Activated naive CD8-positive, alpha-beta T cell treated with anti-CD3 and anti-CD28 coated beads, Interleukin-2, amount 10 ng/mL, durations not matched to agents 7 days and 5 days (primary cell): ENCODE measurements around the gene NEDD4L. TPM values are rescaled to one million over a fixed set of nuclear protein-coding genes. Genes with fewer than 3 reads are reported as not detected.
"Not testable (repeated sequence)": the region's sequence is repeated elsewhere in the genome, so short reads cannot be mapped to it uniquely, and the experiment has no call there.

ENCODE experiments used
- ATAC-seq: fragments of 150-1000 bp; cut with Tn5 transposase; one replicate; pipeline ENCODE4 v1.10.0; 2021; ENCODE audit warnings: low read depth, moderate library complexity
- POLR2A ChIA-PET: fragments of 350-600 bp; sonication (Branson Sonifier 250); formaldehyde crosslinking; loops from one replicate; lab custom pipeline; 2021; ENCODE audit warnings: antibody characterized with exemption; lab: Charles Lee
- DNase-seq: peaks from one replicate; pipeline ENCODE4 v3.0.0; 2021
- H3K27ac Mint-ChIP-seq: one replicate; pipeline ENCODE4 v1.8.0; 2022; ENCODE audit warnings: mild to moderate bottlenecking, mixed read lengths
- H3K27me3 Mint-ChIP-seq: one replicate; pipeline ENCODE4 v1.8.0; 2022; ENCODE audit warnings: mild to moderate bottlenecking, moderate library complexity, mixed read lengths
- H3K36me3 Mint-ChIP-seq: one replicate; pipeline ENCODE4 v1.8.0; 2021; ENCODE audit warnings: mild to moderate bottlenecking, mixed read lengths
- H3K4me1 Mint-ChIP-seq: one replicate; pipeline ENCODE4 v1.8.0; 2021; ENCODE audit warnings: mixed read lengths
- H3K4me3 Mint-ChIP-seq: one replicate; pipeline ENCODE4 v1.8.0; 2022; ENCODE audit warnings: mild to moderate bottlenecking, moderate library complexity, mixed read lengths
- H3K9me3 Mint-ChIP-seq: one replicate; pipeline ENCODE4 v1.8.0; 2021; ENCODE audit warnings: mixed read lengths
- total RNA-seq, 2 experiments: library from RNA; stranded (reverse); gene quantifications; one replicate each; pipeline ENCODE4 v1.2.3, GENCODE V29; 2021

NEDD4L gene
- total RNA-seq, 2 experiments from 2014 or later = 4.4 to 7.4 TPM

DNA sequence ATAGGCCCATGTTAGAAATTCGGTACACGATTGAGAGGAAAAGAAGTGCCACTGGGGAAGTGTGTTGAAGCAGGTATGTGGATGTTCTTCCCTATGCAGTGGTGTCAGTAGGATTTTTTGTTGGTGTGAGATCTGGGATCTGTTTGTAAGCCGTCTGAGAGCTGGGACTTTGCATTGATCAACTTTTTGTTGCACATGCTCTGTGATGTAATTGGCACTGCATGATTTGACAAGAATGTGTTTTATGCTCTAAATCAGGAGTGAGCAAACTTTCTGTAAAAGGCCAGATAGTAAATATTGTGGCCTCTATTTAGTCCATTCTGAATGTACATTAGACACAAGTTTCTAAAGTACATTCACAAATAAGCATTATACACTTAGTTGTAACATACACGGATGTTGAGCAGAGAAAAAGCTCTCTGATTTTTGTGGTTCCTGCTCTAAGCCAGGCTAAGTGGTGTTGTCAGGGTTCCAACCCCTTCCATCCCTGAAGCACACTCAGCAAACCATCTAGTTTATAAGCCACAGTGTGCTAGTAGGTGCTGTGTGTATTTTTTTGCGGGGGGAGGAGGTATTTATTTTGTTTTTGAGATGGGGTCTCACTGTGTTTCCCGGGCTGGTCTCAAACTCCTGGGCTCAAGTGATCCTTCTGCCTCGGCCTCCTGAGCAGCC lies 235.6 kb downstream of the NEDD4L start:
- H3K27me3 Mint-ChIP-seq = peaks cover under 1% of the 10 kb centered on the region
- H3K4me1 Mint-ChIP-seq = no peaks in the 10 kb centered on the region
- no peak overlapping the region for H3K4me3 Mint-ChIP-seq
- no peaks in the 10 kb centered on the region for H3K9me3 Mint-ChIP-seq
- POLR2A ChIA-PET = no interaction called here
- H3K27ac Mint-ChIP-seq = no peak overlapping the region
- no peak for ATAC-seq
- H3K36me3 Mint-ChIP-seq = no peaks in the 10 kb centered on the region
- no peak for DNase-seq

DNA sequence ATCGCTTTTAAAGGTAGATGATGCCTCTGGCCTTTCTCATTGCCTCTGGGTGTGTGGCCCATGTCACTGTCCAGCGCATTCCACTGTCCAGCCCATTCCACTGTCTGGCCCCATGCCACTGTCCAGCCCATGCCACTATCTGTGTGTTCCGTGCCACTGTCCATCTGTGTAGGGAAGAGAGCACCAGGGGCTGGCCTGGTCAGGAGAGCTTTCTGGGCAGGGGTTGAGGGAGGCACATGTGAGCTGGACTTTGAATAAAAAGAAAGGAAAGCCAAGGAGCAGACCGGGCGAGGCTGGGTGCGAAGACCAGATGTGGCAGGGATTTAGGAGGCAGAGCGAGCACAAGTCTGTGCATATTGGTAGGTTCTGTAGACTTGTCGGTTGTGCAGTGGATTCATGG lies 236.2 kb downstream of the NEDD4L start:
- H3K27me3 Mint-ChIP-seq = peaks cover 3% of the 10 kb centered on the region
- no peak for DNase-seq
- H3K9me3 Mint-ChIP-seq = no peaks in the 10 kb centered on the region
- no peak overlapping the region for H3K4me3 Mint-ChIP-seq
- H3K4me1 Mint-ChIP-seq = no peaks in the 10 kb centered on the region
- no peak overlapping the region for H3K27ac Mint-ChIP-seq
- no peaks in the 10 kb centered on the region for H3K36me3 Mint-ChIP-seq
- POLR2A ChIA-PET = no interaction called here
- no peak for ATAC-seq

DNA sequence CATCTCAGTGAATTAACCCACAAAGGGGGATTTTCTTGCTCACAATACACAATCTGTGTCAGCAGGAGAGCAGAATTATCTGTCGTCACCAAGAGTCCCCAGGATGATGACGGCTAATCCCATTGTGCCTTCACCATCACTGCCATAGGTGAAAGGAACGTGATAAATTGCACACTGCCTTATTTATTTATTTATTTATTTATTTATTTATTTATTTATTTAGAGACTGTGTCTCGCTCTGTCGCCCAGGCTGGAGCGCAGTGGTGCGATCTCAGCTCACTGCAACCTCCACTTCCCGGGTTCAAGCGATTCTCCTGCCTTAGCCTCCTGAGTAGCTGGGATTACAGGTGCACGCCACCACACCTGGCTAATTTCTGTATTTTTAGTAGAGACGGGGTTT lies 238.8 kb downstream of the NEDD4L start:
- H3K4me3 Mint-ChIP-seq, POLR2A ChIA-PET, H3K9me3 Mint-ChIP-seq, H3K27ac Mint-ChIP-seq, ATAC-seq, H3K4me1 Mint-ChIP-seq, H3K27me3 Mint-ChIP-seq, DNase-seq, H3K36me3 Mint-ChIP-seq: not testable (repeated sequence)

DNA sequence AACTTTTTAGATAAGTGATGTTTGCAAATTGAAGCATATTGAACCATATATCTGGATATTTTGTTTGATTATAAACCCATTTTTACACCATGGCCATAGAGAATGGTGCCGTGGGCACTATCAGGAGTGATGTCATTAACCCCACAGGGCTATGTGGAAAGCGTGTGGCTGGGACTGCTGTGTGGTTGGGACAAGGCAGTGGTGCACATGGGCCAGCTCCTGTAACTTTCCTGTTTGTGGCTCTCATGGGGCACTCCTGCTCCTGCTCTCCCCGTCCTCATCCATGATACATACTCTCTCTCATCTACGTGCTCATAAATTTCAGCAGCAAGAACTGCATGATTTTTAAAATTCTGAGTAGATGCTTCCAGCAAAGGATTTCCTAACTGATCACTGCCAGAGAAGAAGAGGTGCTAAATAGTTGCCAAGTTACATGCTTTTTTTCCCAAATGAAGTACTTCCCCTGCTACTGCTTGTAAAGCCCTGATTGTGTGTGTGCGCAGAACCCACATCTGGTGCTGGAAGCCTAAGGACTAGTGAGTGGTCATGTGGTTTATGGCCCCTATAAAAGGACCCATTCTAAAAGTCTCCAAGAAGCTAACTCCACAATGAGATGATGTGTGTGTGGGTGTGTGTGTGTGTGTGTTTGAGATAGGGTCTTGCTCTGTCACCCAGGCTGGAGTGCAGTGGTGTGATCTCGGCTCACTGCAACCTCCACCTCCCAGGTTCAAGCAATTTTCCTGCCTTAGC lies 240.8 kb downstream of the NEDD4L start:
- H3K4me1 Mint-ChIP-seq = peaks cover 3% of the 10 kb centered on the region
- POLR2A ChIA-PET = interaction anchor here (0.7 kb wide), 1 partner anchor 407 kb away, joined by 3 read pairs; no protein-coding TSS in a partner anchor
- H3K36me3 Mint-ChIP-seq = no peaks in the 10 kb centered on the region
- ATAC-seq = no peak
- DNase-seq = no peak
- peaks cover 5% of the 10 kb centered on the region for H3K27me3 Mint-ChIP-seq
- no peak overlapping the region for H3K4me3 Mint-ChIP-seq
- H3K9me3 Mint-ChIP-seq = no peaks in the 10 kb centered on the region
- no peak overlapping the region for H3K27ac Mint-ChIP-seq

DNA sequence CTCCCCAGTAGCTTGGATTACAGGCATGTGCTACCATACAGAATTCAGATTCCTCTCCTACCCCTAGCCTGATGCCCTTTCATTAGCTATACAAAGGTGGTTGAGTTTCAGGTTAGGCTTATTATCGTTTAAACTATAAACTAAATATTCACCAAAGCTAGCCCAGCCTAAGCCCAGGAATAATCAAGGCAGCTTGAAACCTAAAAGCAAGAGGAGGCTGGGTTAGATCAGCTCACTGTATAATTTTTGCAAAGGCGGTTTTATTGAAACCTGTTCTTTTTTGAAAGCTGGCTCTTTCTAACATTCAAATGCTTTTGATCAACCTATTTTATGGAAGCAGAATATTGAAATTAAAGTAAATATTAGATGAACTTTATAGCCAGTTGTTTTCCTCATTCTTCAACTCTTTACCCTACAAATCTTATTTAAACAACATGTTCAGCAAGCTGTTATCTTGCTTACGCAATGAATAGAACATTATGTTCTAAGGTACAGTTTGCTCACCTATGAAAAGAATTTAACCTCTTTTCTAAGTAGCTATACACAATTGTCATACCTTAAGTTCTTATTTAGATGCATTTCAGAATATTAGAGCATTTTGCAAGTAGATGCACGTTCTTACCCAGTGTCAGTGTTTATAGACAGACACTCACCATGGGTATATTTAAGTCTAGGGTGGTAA lies 241.6 kb downstream of the NEDD4L start:
- H3K4me1 Mint-ChIP-seq = peaks cover 3% of the 10 kb centered on the region
- H3K27ac Mint-ChIP-seq = no peak overlapping the region
- peaks cover 5% of the 10 kb centered on the region for H3K27me3 Mint-ChIP-seq
- no peak overlapping the region for H3K4me3 Mint-ChIP-seq
- DNase-seq (no peak), ATAC-seq (no peak)
- POLR2A ChIA-PET = interaction anchor here (0.7 kb wide), 1 partner anchor 406 kb away, joined by 3 read pairs; no protein-coding TSS in a partner anchor
- no peaks in the 10 kb centered on the region for H3K36me3 Mint-ChIP-seq
- H3K9me3 Mint-ChIP-seq = no peaks in the 10 kb centered on the region

DNA sequence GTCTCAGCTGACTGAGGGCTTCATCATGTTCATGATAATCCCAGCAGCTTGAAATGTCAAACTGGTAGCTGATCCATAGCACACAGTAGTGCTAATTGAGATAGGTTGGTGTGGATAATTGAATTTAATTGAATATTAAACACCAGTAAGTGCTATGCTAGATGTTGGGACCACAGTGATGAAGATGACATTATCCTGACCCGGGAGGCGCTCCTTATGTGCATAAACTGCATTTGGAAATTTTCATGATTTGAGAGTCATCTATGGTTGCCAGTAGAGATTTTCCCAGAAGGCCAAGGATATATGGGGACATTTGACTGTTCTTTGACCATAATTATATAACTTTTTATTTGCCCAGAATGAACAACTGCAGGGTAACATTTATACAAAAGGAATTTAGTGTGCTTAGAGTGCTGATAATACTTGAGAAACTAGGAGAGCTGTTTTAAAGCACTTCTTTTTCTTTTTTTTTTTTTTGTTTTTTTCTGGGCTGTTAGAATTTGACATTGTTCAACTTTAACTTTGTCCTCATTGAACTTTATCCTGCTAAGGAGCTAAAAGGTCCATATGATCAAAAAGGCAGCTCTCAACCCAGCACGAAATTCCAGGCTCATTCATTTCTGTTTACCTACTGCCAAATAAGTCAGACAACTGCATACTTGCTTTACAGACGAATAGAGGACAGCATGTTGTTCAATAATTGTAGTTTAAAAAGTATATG lies 242.8 kb downstream of the NEDD4L start:
- Mint-ChIP-seq H3K36me3 (no peaks in the 10 kb centered on the region), H3K27me3 (peaks cover 5% of the 10 kb centered on the region), H3K4me3 (no peak overlapping the region), H3K4me1 (peaks cover 3% of the 10 kb centered on the region), H3K9me3 (no peaks in the 10 kb centered on the region), H3K27ac (no peak overlapping the region)
- ATAC-seq (no peak), DNase-seq (no peak)
- POLR2A ChIA-PET = no interaction called here

DNA sequence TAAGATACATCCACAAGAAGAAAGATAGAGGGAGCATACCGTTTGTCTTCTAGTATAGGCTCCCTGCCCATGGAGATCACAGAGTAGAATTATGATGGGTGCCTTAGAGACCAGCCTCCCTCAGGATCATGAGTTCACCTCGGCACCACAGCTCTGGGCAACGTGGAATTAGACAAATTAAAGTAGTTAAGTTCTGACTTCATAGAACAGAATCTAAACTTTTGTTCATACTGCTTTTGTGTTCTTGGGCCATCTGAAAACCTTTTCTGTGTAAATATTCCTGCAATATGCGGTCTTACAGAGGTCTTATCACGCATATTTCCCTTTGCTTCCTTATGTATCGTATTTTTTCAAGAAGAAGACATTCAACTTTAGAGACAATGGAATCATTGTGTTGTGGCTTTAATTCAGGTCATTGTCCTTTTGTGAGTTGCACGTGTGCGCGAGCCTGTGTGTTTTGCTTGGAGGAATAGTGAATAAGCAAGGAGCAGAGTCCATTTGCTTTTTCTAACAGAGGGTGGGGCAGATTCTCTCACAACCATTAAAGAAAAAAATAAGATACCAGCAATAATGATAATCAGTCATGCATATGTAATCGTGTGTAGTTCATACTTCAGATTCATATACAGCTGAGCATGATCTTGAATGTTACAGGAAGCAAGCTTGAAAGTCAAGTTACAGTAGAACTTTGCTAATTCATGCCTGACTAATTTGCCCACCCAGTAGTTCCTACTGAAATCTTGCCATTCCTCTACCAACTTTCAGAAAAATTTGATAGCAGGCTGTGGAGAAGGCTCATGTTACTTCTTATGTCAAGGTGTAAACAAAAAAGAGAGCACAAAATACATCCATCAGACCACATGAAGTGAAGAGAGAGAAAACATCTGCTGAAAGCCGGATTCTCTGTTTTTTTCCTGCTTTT lies 243.6 kb downstream of the NEDD4L start:
- Mint-ChIP-seq H3K9me3 (no peaks in the 10 kb centered on the region), H3K27me3 (peaks cover 5% of the 10 kb centered on the region), H3K36me3 (no peaks in the 10 kb centered on the region), H3K4me1 (peaks cover 3% of the 10 kb centered on the region), H3K27ac (no peak overlapping the region), H3K4me3 (no peak overlapping the region)
- POLR2A ChIA-PET = no interaction called here
- DNase-seq (no peak), ATAC-seq (no peak)

DNA sequence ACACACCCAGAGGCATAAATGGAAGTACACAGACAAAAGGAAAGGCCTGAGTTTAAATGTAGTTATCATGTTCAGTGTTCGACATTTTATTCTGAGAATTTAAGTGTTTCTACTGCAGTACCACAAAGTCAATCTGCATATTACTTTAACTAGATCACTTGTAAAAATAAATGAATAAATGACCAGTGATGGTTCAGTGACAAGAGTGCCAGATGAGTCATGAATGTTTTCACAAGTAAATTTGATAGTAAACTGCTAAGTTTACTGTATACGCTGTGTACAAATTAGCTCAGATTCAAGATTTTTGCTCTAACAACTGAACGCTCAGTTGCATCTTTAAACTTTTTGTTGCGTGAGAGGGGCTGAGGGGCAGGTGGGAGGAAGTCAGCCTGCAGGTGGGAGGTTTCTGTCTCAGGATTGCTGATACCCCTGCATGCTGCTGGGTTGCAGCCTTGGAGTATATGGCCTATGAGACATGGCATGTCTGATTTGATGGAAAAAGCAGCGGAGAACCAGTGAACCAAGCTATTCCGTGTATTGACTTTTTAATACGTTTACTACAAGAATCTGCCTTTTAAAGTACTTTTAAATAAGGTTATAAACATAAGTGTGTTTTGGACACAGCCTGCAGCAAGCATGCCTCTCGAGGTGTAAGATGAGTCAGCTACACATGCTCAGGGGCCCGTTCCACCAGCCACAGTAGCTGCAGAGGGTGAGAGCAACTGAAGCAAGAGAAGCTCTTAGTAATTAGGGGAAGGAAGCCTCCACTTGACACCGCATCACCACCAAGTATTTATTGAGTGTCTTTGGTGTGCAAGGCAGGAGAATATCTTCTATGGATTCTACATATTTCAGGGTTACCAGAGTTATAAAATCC lies 245.1 kb downstream of the NEDD4L start:
- H3K4me3 Mint-ChIP-seq = no peak overlapping the region
- H3K9me3 Mint-ChIP-seq = no peaks in the 10 kb centered on the region
- peaks cover 5% of the 10 kb centered on the region for H3K27me3 Mint-ChIP-seq
- ATAC-seq (no peak), DNase-seq (no peak)
- H3K4me1 Mint-ChIP-seq = peaks cover 3% of the 10 kb centered on the region
- H3K36me3 Mint-ChIP-seq = no peaks in the 10 kb centered on the region
- POLR2A ChIA-PET = no interaction called here
- H3K27ac Mint-ChIP-seq = no peak overlapping the region

DNA sequence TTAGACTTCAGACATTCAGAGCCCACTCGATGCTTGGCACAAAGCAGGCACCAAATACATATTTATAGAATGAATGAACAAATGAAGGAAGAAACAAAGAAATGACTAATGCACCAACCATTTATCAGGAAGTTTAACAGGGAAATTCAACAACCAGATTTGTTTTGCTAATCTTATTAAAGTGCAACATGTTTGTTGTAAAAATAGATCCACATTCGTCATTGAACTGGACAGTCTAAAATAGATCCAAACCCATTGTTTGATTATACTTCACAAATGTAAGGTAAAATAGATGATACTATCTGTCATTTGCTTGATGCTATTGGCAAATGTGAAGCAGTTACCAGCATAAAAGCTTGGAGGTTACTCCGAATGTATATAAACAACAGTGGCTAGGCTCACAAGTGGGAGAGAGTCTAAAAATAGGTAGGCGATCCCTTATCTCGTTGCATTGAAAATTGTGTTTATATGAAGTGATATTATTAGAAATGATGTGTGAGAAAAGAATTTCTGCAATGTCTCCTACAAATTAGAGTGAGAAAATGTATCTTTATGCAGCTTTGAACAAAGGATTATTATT lies 246.2 kb downstream of the NEDD4L start:
- Mint-ChIP-seq H3K9me3 (no peaks in the 10 kb centered on the region), H3K27ac (no peak overlapping the region), H3K4me1 (peaks cover 3% of the 10 kb centered on the region), H3K27me3 (peaks cover 2% of the 10 kb centered on the region), H3K36me3 (no peaks in the 10 kb centered on the region), H3K4me3 (no peak overlapping the region)
- no peak for ATAC-seq
- POLR2A ChIA-PET = no interaction called here
- no peak for DNase-seq

DNA sequence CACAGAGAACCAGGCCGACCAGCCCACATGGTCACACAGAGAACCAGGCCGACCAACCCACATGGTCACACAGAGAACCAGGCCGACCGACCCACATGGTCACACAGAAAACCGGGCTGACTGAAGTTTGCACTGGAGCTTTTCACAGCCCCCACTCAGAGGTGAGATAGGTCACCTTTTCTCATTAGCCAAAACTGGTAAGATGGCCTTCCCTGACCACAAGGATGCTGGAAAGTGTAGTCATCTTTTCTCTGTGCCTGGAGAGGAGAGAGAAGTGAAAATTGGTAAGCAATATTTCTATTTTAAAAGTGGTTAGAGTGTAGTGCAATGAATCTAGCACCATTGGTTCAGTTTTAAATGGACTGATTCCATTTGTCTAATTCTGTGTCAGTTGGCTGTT lies 247.1 kb downstream of the NEDD4L start:
- H3K27me3 Mint-ChIP-seq = peaks cover 2% of the 10 kb centered on the region
- POLR2A ChIA-PET = no interaction called here
- H3K36me3 Mint-ChIP-seq = no peaks in the 10 kb centered on the region
- H3K4me1 Mint-ChIP-seq = peaks cover 3% of the 10 kb centered on the region
- no peak for DNase-seq
- no peak for ATAC-seq
- H3K9me3 Mint-ChIP-seq = no peaks in the 10 kb centered on the region
- no peak overlapping the region for H3K27ac Mint-ChIP-seq
- no peak overlapping the region for H3K4me3 Mint-ChIP-seq

DNA sequence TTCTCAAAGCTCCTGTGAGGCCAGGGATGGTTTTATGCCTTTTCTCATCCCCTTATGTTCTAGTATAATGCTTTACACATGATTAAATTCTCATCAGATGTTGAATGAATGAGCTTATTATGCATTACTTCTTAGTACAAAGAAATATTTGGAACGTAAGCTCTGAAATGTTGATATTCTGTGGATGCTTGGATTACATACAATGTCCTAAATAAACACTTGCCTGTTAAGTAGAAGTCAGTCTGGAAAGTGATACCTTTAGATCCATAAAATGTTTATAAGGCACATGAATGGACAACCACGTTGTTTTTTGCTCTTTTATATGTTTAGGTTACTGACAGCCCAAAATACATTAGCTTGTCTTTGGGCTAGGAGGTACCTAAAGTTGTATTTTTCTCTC lies 248.6 kb downstream of the NEDD4L start:
- Mint-ChIP-seq H3K4me3 (no peak overlapping the region), H3K9me3 (no peaks in the 10 kb centered on the region), H3K36me3 (no peaks in the 10 kb centered on the region), H3K27me3 (peaks cover 2% of the 10 kb centered on the region), H3K4me1 (peaks cover 5% of the 10 kb centered on the region), H3K27ac (no peak overlapping the region)
- POLR2A ChIA-PET = no interaction called here
- ATAC-seq = no peak
- no peak for DNase-seq
